ENCODE results near the gene TMEM253. TPM values are rescaled to one million over a fixed set of nuclear protein-coding genes. Genes with fewer than 3 reads are reported as not detected.

TMEM253 gene
- total RNA-seq, 4 donors from 2014 or later: 0.44 to 1.8 TPM; not detected in 2

GRCh38 chr14:21072031-21072473 lies 28.8 kb upstream of the TMEM253 start:
- TF ChIP-seq, protein P1, sequence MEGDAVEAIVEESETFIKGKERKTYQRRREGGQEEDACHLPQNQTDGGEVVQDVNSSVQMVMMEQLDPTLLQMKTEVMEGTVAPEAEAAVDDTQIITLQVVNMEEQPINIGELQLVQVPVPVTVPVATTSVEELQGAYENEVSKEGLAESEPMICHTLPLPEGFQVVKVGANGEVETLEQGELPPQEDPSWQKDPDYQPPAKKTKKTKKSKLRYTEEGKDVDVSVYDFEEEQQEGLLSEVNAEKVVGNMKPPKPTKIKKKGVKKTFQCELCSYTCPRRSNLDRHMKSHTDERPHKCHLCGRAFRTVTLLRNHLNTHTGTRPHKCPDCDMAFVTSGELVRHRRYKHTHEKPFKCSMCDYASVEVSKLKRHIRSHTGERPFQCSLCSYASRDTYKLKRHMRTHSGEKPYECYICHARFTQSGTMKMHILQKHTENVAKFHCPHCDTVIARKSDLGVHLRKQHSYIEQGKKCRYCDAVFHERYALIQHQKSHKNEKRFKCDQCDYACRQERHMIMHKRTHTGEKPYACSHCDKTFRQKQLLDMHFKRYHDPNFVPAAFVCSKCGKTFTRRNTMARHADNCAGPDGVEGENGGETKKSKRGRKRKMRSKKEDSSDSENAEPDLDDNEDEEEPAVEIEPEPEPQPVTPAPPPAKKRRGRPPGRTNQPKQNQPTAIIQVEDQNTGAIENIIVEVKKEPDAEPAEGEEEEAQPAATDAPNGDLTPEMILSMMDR (IDR thresholded peaks at IDR 0.05; ENCODE audit: low read depth): no peak

- TF ChIP-seq, protein P1 (IDR thresholded peaks at IDR 0.05; ENCODE audit: low read depth): no peak
These were observed 28.0 kb upstream of the TMEM253 start for GRCh38 chr14:21072781-21073339.

- TF ChIP-seq, protein P1 (IDR thresholded peaks at IDR 0.05; ENCODE audit: low read depth): no peak
These were observed 26.9 kb upstream of the TMEM253 start for GRCh38 chr14:21073921-21074320.

- TF ChIP-seq, protein P1 (IDR thresholded peaks at IDR 0.05; ENCODE audit: low read depth): no peak
These were observed 26.2 kb upstream of the TMEM253 start for GRCh38 chr14:21074398-21075272.

GRCh38 chr14:21075719-21076437 lies 25.0 kb upstream of the TMEM253 start:
- TF ChIP-seq, protein P1 (IDR thresholded peaks at IDR 0.05; ENCODE audit: low read depth): no peak

- TF ChIP-seq, protein P1 (IDR thresholded peaks at IDR 0.05; ENCODE audit: low read depth): no peak
These were observed 23.2 kb upstream of the TMEM253 start for GRCh38 chr14:21077672-21078071.

DNA sequence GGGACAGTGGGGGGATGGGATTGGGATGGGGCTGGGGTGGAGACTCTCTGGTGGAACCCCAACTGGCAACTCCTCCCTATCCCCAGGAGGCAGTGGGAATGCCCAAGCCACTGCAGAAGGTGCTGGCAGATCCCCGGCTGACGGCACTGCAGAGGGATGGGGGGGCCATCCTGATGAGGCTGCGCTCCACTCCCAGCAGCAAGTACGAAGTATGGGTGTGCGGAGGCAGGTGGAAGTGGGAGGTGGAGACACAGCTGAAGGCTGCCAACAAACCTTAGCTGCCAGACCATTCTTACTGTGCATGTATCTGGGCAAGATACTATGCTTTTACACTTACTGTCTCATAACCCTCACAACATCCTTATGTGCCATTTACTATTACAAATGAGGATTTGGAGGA lies 22.6 kb upstream of the TMEM253 start:
- TF ChIP-seq, protein P1 (IDR thresholded peaks at IDR 0.05; ENCODE audit: low read depth): no peak
